ENCODE results near the gene SLC16A1. TPM values are rescaled to one million over a fixed set of nuclear protein-coding genes. Genes with fewer than 3 reads are reported as not detected.
A peak's percentile ranks its signal among the peaks of the same experiment; 100 is the strongest.

The SLC16A1 gene
- total and polyA plus RNA-seq, 4 donors, result 28.3 to 87.3 (median 34.5) TPM

DNA sequence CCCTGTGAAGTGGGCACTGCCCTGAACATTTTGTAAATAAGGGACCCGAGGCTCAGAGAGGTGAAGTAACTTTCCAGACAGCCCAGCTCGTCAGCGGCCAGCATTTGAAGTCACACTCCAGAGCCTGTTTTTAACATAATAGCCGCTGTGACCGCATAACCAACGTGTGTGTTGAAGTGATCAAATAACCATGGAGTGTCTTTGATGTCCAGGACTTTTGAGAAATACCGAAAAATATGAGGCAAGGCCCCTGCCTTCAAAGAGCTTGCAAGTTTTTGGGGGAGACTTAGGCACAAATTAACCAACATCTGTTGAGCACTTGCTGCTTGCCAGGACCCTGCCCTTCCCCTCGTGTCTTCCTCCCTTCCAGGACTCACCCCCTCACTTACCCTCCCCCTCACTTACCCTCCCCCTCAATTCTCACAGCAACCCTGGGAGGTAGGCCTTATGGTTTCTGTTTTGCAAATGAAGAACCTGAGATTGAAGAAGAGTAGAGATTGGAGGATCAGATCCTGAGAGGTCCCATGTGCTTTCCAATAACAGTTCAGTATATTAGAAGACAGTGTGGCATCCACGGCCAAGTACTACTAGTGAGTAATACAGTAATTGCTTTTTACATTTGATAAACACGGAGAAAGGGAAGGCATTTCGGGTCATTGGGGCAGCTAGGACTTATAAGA, 1.3 kb upstream of the SLC16A1 start (continued):
- TF ChIP-seq EGR1 (IDR thresholded peaks at IDR 0.05; ENCODE audit: low read depth in 2 of 2), result no peak
- no peak for TF ChIP-seq FOXA1 (IDR thresholded peaks at IDR 0.05)
- no peak for TF ChIP-seq YY1 (IDR thresholded peaks at IDR 0.05)
- no peak for TF ChIP-seq GABPA (IDR thresholded peaks at IDR 0.05 in 1 of 2, conservative IDR thresholded peaks at IDR 0.05 in 1 of 2)
- TF ChIP-seq, protein P1, sequence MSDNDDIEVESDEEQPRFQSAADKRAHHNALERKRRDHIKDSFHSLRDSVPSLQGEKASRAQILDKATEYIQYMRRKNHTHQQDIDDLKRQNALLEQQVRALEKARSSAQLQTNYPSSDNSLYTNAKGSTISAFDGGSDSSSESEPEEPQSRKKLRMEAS (IDR thresholded peaks at IDR 0.05), result no peak
- TF ChIP-seq, protein P2, sequence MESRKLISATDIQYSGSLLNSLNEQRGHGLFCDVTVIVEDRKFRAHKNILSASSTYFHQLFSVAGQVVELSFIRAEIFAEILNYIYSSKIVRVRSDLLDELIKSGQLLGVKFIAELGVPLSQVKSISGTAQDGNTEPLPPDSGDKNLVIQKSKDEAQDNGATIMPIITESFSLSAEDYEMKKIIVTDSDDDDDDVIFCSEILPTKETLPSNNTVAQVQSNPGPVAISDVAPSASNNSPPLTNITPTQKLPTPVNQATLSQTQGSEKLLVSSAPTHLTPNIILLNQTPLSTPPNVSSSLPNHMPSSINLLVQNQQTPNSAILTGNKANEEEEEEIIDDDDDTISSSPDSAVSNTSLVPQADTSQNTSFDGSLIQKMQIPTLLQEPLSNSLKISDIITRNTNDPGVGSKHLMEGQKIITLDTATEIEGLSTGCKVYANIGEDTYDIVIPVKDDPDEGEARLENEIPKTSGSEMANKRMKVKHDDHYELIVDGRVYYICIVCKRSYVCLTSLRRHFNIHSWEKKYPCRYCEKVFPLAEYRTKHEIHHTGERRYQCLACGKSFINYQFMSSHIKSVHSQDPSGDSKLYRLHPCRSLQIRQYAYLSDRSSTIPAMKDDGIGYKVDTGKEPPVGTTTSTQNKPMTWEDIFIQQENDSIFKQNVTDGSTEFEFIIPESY (IDR thresholded peaks at IDR 0.05), result no peak
- TF ChIP-seq JUND (IDR thresholded peaks at IDR 0.05), result no peak
- no peak for TF ChIP-seq RAD21 (IDR thresholded peaks at IDR 0.05)
- no peak for TF ChIP-seq SP1 (IDR thresholded peaks at IDR 0.05)
- TF ChIP-seq HNF4G (IDR thresholded peaks at IDR 0.05), result no peak

DNA sequence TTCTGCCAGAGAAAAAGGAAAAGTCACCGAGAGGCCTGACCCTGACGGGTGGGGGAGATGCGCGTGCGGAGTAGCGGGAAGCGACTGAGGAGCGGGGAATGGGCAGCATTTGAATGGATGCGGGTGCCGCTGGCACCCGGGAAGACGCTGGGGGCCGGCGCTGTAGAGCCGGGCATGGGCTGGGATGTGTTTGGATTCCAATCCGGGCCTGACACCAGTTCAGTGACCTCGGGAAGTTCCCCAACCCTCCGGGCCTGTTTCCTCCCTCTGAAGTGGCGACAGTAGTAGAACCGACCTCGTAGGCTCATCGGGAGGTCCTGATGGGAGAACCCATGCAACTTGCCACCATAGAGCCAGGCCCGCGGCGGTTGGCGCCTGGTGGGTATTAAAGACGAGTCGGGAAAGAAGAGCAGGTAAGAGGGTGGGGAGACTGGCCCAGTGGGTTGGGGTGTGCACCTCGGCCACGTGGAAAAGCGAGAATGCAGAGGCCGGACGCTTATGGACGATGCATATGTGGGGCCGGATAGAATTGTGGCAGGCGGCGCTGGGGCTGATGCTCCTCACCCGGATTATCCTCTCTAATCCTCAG, 642 bp upstream of the SLC16A1 start:
- peaks cover 4 to 35% (median 9%) of the 10 kb centered on the region in 4 donors for H3K4me1 ChIP-seq (ENCODE audit: control insufficient read depth in 4 of 4, insufficient read depth in 4 of 4, low read length in 3 of 4)
- H3K9ac ChIP-seq (ENCODE audit: low read depth in 1 of 2, low read length in 2 of 2), result peak overlapping the region; percentile 86 to 94
- no peaks in the 10 kb centered on the region for H3K9me3 ChIP-seq (ENCODE audit: control insufficient read depth in 4 of 4, low read length in 3 of 4)
- H3K36me3 ChIP-seq (ENCODE audit: control insufficient read depth in 4 of 4, insufficient read depth in 3 of 4, low read depth in 1 of 4, low read length in 3 of 4), result peaks cover 0 to 2% (median 0%) of the 10 kb centered on the region in 4 donors
- no peaks in the 10 kb centered on the region for H3K27me3 ChIP-seq (ENCODE audit: control insufficient read depth in 4 of 4, insufficient read depth in 4 of 4, low read length in 3 of 4)
- peak overlapping the region; percentile 65 to 97 (median 89) for H3K4me3 ChIP-seq (ENCODE audit: low read depth in 1 of 3, low read length in 3 of 3)
- peak overlapping the region; percentile 91 to 97 for H3K27ac ChIP-seq (ENCODE audit: low read depth in 1 of 2, low read length in 2 of 2)
- no peak for DNase-seq (ENCODE audit: low spot score)
- TF ChIP-seq RXRA (IDR thresholded peaks at IDR 0.05) (peak; percentile 76 to 79), FOXA1 (IDR thresholded peaks at IDR 0.05) (no peak), HNF4G (IDR thresholded peaks at IDR 0.05) (no peak), JUND (IDR thresholded peaks at IDR 0.05) (no peak), GABPA (IDR thresholded peaks at IDR 0.05 in 1 of 2, conservative IDR thresholded peaks at IDR 0.05 in 1 of 2) (no peak), EGR1 (IDR thresholded peaks at IDR 0.05; ENCODE audit: low read depth in 2 of 2) (no peak), SP1 (IDR thresholded peaks at IDR 0.05) (no peak), NR2F2 (IDR thresholded peaks at IDR 0.05) (no peak)
- TF ChIP-seq, protein P3, sequence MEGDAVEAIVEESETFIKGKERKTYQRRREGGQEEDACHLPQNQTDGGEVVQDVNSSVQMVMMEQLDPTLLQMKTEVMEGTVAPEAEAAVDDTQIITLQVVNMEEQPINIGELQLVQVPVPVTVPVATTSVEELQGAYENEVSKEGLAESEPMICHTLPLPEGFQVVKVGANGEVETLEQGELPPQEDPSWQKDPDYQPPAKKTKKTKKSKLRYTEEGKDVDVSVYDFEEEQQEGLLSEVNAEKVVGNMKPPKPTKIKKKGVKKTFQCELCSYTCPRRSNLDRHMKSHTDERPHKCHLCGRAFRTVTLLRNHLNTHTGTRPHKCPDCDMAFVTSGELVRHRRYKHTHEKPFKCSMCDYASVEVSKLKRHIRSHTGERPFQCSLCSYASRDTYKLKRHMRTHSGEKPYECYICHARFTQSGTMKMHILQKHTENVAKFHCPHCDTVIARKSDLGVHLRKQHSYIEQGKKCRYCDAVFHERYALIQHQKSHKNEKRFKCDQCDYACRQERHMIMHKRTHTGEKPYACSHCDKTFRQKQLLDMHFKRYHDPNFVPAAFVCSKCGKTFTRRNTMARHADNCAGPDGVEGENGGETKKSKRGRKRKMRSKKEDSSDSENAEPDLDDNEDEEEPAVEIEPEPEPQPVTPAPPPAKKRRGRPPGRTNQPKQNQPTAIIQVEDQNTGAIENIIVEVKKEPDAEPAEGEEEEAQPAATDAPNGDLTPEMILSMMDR (IDR thresholded peaks at IDR 0.05; ENCODE audit: low read depth, low read length, missing input control), result no peak
- TF ChIP-seq, protein P4, sequence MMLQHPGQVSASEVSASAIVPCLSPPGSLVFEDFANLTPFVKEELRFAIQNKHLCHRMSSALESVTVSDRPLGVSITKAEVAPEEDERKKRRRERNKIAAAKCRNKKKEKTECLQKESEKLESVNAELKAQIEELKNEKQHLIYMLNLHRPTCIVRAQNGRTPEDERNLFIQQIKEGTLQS (IDR thresholded peaks at IDR 0.05), result no peak
- TF ChIP-seq, protein P1 (IDR thresholded peaks at IDR 0.05), result peak; percentile 53
- 13% methylated on average over 38 of the region's 38 CpGs for WGBS
